Epithelial cell of proximal tubule (primary cell): ENCODE measurements around the gene TCTN2. TPM values are rescaled to one million over a fixed set of nuclear protein-coding genes. Genes with fewer than 3 reads are reported as not detected.

Source experiments
- DNase-seq: peaks from one replicate; pipeline ENCODE4 v3.0.0-alpha.2; 2011; ENCODE audit warnings: low read depth
- H3K4me3 ChIP-seq: 2 replicates; pipeline ENCODE4 v1.5.1; 2011; ENCODE audit warnings: low read depth, mild to moderate bottlenecking, low read length
- total RNA-seq: library from RNA; depleted of rRNA; stranded (reverse); fragments of >200 nt; gene quantifications from 2 replicates; pipeline ENCODE4 v1.2.3, GENCODE V29; 2015
- TF ChIP-seq, protein P1 (sequence below): conservative IDR thresholded peaks from 2 replicates; pipeline ENCODE4 v1.5.1; 2012; ENCODE audit warnings: low read depth, mild to moderate bottlenecking, low read length

Gene TCTN2
- total RNA-seq, 1 donor from 2014 or later = 9.9 TPM

DNA sequence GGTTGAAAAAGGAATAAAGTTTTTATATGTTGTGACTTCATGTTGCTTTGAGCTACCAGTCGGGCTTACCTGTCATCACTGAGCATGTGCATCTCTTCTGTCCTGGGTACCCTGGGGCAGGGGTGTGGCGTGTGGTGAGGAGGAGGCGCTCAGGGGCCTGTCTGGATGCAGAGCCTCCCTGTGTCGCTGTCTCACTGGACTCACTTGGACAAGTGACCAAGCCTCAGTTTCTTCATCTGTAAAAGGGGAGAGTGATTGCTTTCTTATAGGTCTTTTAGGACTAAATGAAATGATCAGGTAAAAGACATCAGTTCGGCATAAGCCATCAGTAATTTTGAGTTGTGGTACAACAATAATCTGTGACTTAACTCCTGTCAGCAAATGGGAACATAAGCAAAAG lies 63.4 kb downstream of the TCTN2 start:
- H3K4me3 ChIP-seq = no peak overlapping the region
- TF ChIP-seq, protein P1, sequence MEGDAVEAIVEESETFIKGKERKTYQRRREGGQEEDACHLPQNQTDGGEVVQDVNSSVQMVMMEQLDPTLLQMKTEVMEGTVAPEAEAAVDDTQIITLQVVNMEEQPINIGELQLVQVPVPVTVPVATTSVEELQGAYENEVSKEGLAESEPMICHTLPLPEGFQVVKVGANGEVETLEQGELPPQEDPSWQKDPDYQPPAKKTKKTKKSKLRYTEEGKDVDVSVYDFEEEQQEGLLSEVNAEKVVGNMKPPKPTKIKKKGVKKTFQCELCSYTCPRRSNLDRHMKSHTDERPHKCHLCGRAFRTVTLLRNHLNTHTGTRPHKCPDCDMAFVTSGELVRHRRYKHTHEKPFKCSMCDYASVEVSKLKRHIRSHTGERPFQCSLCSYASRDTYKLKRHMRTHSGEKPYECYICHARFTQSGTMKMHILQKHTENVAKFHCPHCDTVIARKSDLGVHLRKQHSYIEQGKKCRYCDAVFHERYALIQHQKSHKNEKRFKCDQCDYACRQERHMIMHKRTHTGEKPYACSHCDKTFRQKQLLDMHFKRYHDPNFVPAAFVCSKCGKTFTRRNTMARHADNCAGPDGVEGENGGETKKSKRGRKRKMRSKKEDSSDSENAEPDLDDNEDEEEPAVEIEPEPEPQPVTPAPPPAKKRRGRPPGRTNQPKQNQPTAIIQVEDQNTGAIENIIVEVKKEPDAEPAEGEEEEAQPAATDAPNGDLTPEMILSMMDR = no peak
- no peak for DNase-seq

DNA sequence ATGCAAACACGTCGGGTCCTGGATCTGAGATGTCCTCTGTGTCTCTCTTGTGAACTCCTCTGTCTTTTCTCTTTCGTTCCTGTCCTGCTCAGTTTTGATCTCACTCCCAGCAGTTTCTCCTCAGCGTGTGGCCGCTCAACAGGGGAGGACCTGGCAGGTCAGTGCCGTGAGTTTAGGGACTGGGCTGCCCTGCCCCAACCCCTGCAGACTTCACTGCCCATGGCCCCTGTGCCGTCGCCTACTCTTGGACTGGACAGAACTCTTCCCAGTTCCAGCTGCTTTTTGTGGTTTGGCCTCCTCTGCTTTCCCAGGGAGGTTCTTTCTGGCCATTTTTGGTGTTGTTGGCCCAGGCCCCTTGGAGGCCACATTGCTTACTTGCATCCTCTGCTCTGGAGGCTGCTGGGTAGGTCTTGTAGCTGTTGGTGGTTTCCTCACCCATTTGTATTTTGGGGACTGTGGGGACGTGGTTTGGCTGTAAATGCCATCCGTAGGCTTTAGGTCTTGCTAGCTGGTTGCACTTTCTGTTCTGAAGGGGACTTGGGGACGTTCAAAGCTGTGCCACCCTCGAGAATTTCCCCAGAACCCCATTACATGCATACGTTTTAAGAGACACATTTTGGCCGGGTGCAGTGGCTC lies 71.1 kb downstream of the TCTN2 start:
- DNase-seq = no peak
- H3K4me3 ChIP-seq = no peak overlapping the region
- TF ChIP-seq, protein P1 = no peak

DNA sequence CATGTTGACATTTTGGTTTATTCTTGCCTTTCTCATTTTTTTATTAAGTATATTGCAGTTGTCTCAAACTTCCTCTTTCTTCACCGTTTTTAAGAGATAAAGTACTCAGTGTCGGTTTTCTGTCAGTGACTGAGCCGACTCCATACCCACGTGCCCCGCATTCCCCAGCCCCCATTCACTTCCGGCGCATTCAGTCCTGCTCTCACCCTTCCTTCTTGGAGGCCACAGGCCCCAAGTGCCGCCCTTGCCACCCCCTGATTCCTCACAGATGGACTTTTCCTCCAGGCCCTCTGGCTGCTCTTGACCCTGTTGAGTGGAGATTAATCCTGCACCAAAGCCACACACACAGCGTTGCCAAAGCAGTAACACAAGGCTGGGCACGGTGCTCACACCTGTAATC lies 72.1 kb downstream of the TCTN2 start:
- H3K4me3 ChIP-seq = no peak overlapping the region
- no peak for DNase-seq
- TF ChIP-seq, protein P1 = no peak

DNA sequence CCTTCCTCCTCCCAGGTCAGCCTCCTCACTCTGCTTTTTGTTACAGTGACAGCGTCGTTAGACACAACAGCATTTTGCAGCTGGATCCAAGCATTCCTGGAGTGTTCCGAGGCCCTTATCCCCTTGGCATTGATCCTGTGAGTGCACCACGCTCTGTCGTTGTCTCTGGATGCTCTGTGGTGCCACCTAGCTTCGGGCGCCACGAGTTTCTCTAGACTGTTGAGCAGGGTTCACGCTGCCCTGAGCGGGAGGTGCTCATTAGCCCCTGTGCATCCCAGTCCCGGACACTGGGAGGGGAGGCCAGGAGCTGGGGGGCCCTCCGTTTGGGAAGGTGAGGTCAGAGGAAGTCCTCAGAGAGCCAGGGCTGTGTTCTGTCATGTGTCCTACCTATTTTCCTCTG lies 73.9 kb downstream of the TCTN2 start:
- no peak overlapping the region for H3K4me3 ChIP-seq
- no peak for DNase-seq
- TF ChIP-seq, protein P1 = no peak

DNA sequence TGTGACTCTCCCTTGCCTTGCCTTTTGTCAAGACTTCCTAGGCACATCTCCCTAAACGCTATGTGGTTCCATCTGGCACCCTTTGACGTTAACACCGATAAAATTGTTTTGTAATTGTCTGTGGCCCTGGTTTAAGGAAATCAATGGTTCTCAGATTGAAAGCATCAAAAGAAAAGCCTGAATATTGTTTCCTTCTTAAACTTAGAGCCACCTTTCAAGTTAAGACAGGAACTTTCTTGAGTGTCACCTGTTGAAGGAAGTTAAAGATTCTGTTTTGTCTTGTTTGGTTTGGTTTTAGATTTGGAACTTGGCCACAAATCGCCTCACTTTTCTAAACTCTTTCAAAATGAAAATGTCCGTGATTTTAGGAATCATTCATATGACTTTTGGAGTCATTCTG lies 76.4 kb downstream of the TCTN2 start:
- DNase-seq = no peak
- TF ChIP-seq, protein P1 = no peak
- no peak overlapping the region for H3K4me3 ChIP-seq

DNA sequence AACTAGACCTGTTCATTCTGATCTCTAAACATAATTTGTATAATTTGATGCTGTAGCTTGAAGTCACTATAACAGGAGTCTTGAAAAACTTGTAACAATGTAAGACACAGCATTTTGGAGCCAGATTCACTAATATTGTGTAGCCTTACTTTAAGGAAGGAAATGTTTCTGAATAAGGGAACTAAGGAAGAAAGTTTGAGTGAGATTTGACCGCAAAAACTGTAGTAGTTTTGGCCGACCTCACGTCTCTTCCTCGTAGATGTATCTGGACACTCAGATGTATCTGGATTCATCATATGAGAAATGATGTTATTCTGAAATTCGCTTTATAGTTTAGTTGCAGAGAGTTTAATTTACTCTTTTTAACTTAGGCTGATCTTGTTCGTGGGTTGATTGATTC lies 77.2 kb downstream of the TCTN2 start:
- no peak overlapping the region for H3K4me3 ChIP-seq
- DNase-seq = no peak
- TF ChIP-seq, protein P1 = no peak

DNA sequence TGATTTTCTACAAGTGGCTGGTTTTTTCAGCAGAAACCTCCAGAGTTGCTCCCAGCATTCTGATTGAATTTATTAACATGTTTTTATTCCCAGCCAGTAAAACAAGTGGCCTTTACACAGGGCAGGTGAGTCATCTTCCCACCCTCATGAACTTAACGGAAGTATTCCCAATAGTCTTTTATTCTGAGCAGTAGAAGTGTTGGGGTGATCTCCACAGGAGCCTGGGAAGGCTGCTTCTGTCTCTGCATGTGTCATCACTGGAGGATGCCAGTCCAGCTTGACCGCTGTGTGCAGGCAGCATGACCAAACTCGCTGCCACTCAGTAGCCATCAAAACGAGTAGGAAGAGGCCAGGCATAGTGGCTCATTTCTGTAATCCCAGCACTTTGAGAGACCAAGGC lies 77.7 kb downstream of the TCTN2 start:
- DNase-seq = peak; percentile 4

More for the DNA sequence above, 77.7 kb downstream of the TCTN2 start:
- TF ChIP-seq, protein P1 = no peak
- H3K4me3 ChIP-seq = no peak overlapping the region
